HepG2 (cell line): ENCODE data around the gene PLXND1. TPM values are rescaled to one million over a fixed set of nuclear protein-coding genes. Genes with fewer than 3 reads are reported as not detected.
"Not testable (repeated sequence)": the region's sequence is repeated elsewhere in the genome, so short reads cannot be mapped to it uniquely, and the experiment has no call there.

Source experiments
- ATAC-seq: fragments of 200-7000 bp; cut with Tn5 transposase; 3 replicates; pipeline ENCODE4 v1.9.1; 2020; ENCODE audit warnings: mild to moderate bottlenecking, moderate library complexity
- BruUV-seq: library from RNA; stranded (reverse); fragments of 400-500 nt; replicated peaks from 2 replicates; lab custom pipeline; 2021; lab: Mats Ljungman, UMichigan
- CTCF ChIA-PET: fragments of 300-600 bp; formaldehyde crosslinking; extraction: SDS; loops from one replicate; lab custom pipeline; 2021; ENCODE audit warnings: low total read pairs, inconsistent platforms, low intra/inter-chr PET ratio; lab: Yijun Ruan, JAX
- POLR2A ChIA-PET: fragments of 350-600 bp; sonication (Branson Sonifier 250); formaldehyde crosslinking; loops from one replicate; lab custom pipeline; 2020; ENCODE audit warnings: antibody characterized with exemption, inconsistent platforms; lab: Yijun Ruan, JAX
- DNase-seq: peaks from one replicate; pipeline ENCODE4 v3.0.0-alpha.2; 2015; ENCODE audit warnings: low spot score
- FAIRE-seq: peaks from 3 replicates; lab custom pipeline; 2011; peaks lifted over from hg19 to GRCh38; lab: Jason Lieb, UNC
- H2AFZ ChIP-seq: one replicate; pipeline ENCODE4 v1.6.1; 2011; ENCODE audit warnings: low read length, inconsistent platforms
- H3K27ac ChIP-seq: fragments of 300-600 bp; 3 replicates; pipeline ENCODE4 v1.8.0; 2011; ENCODE audit warnings: mixed run types, mild to moderate bottlenecking, mixed read lengths, low read length, inconsistent platforms; ENCODE audit not compliant: insufficient read depth; ENCODE audit errors: extremely low read length
- H3K27me3 ChIP-seq, 2 experiments: fragments of 200-600 bp in 1 of 2; 2 replicates in 1 of 2; 3 replicates in 1 of 2; pipeline versions ENCODE4 v1.6.0 to v1.8.0; 2011; ENCODE audit warnings: low read length in 2 of 2, mild to moderate bottlenecking in 2 of 2, moderate library complexity in 2 of 2, inconsistent platforms in 1 of 2; ENCODE audit not compliant: insufficient read depth in 2 of 2, control insufficient read depth in 1 of 2
- H3K36me3 ChIP-seq, 2 experiments: fragments of 200-600 bp in 1 of 2; replicated peaks in 1 of 2; 2 replicates in 1 of 2; 3 replicates in 1 of 2; pipeline versions ENCODE4 v1.5.1 to v1.8.0; 2011; ENCODE audit warnings: low read length in 2 of 2, inconsistent platforms in 1 of 2; ENCODE audit not compliant: insufficient read depth in 2 of 2, control insufficient read depth in 1 of 2
- H3K4me1 ChIP-seq: 2 replicates; pipeline ENCODE4 v1.5.1; 2012; ENCODE audit warnings: low read length, inconsistent platforms; ENCODE audit not compliant: insufficient read depth
- H3K4me2 ChIP-seq: 2 replicates; pipeline ENCODE4 v1.6.0; 2011; ENCODE audit warnings: low read depth, low read length, inconsistent platforms
- H3K4me3 ChIP-seq, 3 experiments: fragments of 200-600 bp in 1 of 3; sonication (generic), shearing (Covaris generic) in 1 of 3; replicated peaks in 1 of 3; 2 replicates each; pipeline ENCODE4 v1.5.1; 2011 to 2016; ENCODE audit warnings: low read length in 3 of 3, inconsistent platforms in 2 of 3, low read depth in 2 of 3, mild to moderate bottlenecking in 2 of 3, control low read depth in 1 of 3, mixed read lengths in 1 of 3; ENCODE audit not compliant: insufficient read depth in 1 of 3
- H3K79me2 ChIP-seq: one replicate; pipeline ENCODE4 v1.6.1; 2011; ENCODE audit warnings: low read length, inconsistent platforms; ENCODE audit not compliant: insufficient read depth
- H3K9ac ChIP-seq: 2 replicates; pipeline ENCODE4 v1.6.0; 2011; ENCODE audit warnings: mild to moderate bottlenecking, low read depth, low read length, inconsistent platforms; ENCODE audit not compliant: insufficient read depth
- H3K9me3 ChIP-seq: 2 replicates; pipeline ENCODE4 v1.5.1; 2012; ENCODE audit warnings: mild to moderate bottlenecking, low read length
- H4K20me1 ChIP-seq: 2 replicates; pipeline ENCODE4 v1.6.0; 2011; ENCODE audit warnings: inconsistent platforms, mild to moderate bottlenecking, low read length, moderate library complexity; ENCODE audit not compliant: insufficient read depth
- DPF2 ChIP-seq: sonication (generic); formaldehyde crosslinking; IDR thresholded peaks from 2 replicates; pipeline ENCODE4 v1.4.0; 2020; ENCODE audit warnings: mild to moderate bottlenecking, low read depth, missing genetic modification reagents, borderline replicate concordance
- MTA1 ChIP-seq: sonication (generic); formaldehyde crosslinking; IDR thresholded peaks from 2 replicates; pipeline ENCODE4 v1.4.0; 2020; ENCODE audit warnings: missing genetic modification reagents, mild to moderate bottlenecking, borderline replicate concordance
- SOX6 ChIP-seq, 2 experiments: fragments of 450-650 bp in 1 of 2; sonication (generic) in 1 of 2; formaldehyde crosslinking in 1 of 2; IDR thresholded peaks; 2 replicates each; pipeline versions ENCODE4 v1.4.0 to v1.6.1; 2017 to 2020; ENCODE audit warnings: antibody characterized with exemption in 1 of 2, mild to moderate bottlenecking in 1 of 2, missing genetic modification reagents in 1 of 2
- ZBTB7A ChIP-seq: sonication (generic); formaldehyde crosslinking; IDR thresholded peaks from 2 replicates; pipeline ENCODE4 v1.8.0; 2022; ENCODE audit warnings: mild to moderate bottlenecking, missing genetic modification reagents
- ZSCAN22 ChIP-seq: sonication (generic); formaldehyde crosslinking; IDR thresholded peaks from 2 replicates; pipeline ENCODE4 v1.4.0; 2020; ENCODE audit warnings: mild to moderate bottlenecking, missing genetic modification reagents
- WGBS: methylation state at CpG from one replicate; pipeline ENCODE4 v1.1.6; 2017; ENCODE audit warnings: low lambda C conversion rate; 5-methylcytosine and 5-hydroxymethylcytosine counted together
- in situ Hi-C: cut with HindIII; loops from 2 replicates; pipeline ENCODE4 v1.10.0; 2017; ENCODE audit warnings: low pct_unique_long_range_greater_than_20kb; ENCODE audit not compliant: extremely low pct_ligation_motif_present
- intact Hi-C: fragments of 100-400 bp; cut with micrococcal nuclease; formaldehyde crosslinking; loops from one replicate; pipeline ENCODE4 v1.10.0; 2022; ENCODE audit not compliant: unreplicated experiment
- polyA plus RNA-seq, 8 experiments: library from polyadenylated mRNA; depleted of rRNA in 3 of 8; stranded (reverse) in 7 of 8; unstranded in 1 of 8; fragments of >200 nt; fragmentation: Illumina TruSeq in 4 of 8; extraction: Trizol in 4 of 8; gene quantifications; 2 replicates each; pipeline versions ENCODE4 v1.2.1 to v1.2.3, GENCODE V29; 2011 to 2016; ENCODE audit warnings: low read depth in 4 of 8, missing spikeins in 1 of 8, mixed read lengths in 1 of 8; ENCODE audit not compliant: insufficient read depth in 1 of 8
- total RNA-seq, 5 experiments: library from RNA; depleted of rRNA; stranded (reverse); fragments of >200 nt; fragmentation: Illumina TruSeq; extraction: Trizol; gene quantifications; 2 replicates each; pipeline ENCODE4 v1.2.3, GENCODE V29; 2016; ENCODE audit warnings: low read depth in 1 of 5
- TF ChIP-seq, protein P1 (sequence below): sonication (generic); formaldehyde crosslinking; IDR thresholded peaks from 2 replicates; pipeline ENCODE4 v1.9.0; 2021; ENCODE audit warnings: mild to moderate bottlenecking, missing genetic modification reagents
- TF ChIP-seq, protein P2 (sequence below): sonication (generic); formaldehyde crosslinking; IDR thresholded peaks from 2 replicates; pipeline ENCODE4 v1.9.0; 2022; ENCODE audit warnings: low read depth, missing genetic modification reagents
- TF ChIP-seq, protein P3 (sequence below): sonication (generic); formaldehyde crosslinking; IDR thresholded peaks from 2 replicates; pipeline ENCODE4 v1.5.1; 2020; ENCODE audit warnings: mild to moderate bottlenecking, missing genetic modification reagents, moderate library complexity

The PLXND1 gene
- total and polyA plus RNA-seq, 2 of the 13 experiments (the other 11 are each of a cell fraction or from before 2014, with no cell fraction given) = 15.9 to 42.0 TPM

GRCh38 chr3:129515821-129516432 lies 90.5 kb downstream of the PLXND1 start:
- H3K79me2 ChIP-seq; H2AFZ ChIP-seq; POLR2A ChIA-PET; H3K36me3 ChIP-seq; H3K4me3 ChIP-seq; BruUV-seq; H4K20me1 ChIP-seq; H3K27me3 ChIP-seq; in situ Hi-C loops; FAIRE-seq; intact Hi-C loops; CTCF ChIA-PET; H3K9ac ChIP-seq; H3K9me3 ChIP-seq; TF ChIP-seq SOX6 (IDR thresholded peaks at IDR 0.05): not testable (repeated sequence)
- peaks cover 48% of the 10 kb centered on the region for H3K4me1 ChIP-seq
- WGBS = 94% methylated on average over 3 of the region's 7 CpGs
- 0 out of 2 replicates have a peak overlapping the region, but pooled peaks have one; percentile 27 for H3K4me2 ChIP-seq
- DNase-seq = peak; percentile 28
- H3K27ac ChIP-seq = peak overlapping the region; percentile 55
- ATAC-seq = peak; percentile 17; the same call in 2 of the 3 replicates
- TF ChIP-seq, protein P1, sequence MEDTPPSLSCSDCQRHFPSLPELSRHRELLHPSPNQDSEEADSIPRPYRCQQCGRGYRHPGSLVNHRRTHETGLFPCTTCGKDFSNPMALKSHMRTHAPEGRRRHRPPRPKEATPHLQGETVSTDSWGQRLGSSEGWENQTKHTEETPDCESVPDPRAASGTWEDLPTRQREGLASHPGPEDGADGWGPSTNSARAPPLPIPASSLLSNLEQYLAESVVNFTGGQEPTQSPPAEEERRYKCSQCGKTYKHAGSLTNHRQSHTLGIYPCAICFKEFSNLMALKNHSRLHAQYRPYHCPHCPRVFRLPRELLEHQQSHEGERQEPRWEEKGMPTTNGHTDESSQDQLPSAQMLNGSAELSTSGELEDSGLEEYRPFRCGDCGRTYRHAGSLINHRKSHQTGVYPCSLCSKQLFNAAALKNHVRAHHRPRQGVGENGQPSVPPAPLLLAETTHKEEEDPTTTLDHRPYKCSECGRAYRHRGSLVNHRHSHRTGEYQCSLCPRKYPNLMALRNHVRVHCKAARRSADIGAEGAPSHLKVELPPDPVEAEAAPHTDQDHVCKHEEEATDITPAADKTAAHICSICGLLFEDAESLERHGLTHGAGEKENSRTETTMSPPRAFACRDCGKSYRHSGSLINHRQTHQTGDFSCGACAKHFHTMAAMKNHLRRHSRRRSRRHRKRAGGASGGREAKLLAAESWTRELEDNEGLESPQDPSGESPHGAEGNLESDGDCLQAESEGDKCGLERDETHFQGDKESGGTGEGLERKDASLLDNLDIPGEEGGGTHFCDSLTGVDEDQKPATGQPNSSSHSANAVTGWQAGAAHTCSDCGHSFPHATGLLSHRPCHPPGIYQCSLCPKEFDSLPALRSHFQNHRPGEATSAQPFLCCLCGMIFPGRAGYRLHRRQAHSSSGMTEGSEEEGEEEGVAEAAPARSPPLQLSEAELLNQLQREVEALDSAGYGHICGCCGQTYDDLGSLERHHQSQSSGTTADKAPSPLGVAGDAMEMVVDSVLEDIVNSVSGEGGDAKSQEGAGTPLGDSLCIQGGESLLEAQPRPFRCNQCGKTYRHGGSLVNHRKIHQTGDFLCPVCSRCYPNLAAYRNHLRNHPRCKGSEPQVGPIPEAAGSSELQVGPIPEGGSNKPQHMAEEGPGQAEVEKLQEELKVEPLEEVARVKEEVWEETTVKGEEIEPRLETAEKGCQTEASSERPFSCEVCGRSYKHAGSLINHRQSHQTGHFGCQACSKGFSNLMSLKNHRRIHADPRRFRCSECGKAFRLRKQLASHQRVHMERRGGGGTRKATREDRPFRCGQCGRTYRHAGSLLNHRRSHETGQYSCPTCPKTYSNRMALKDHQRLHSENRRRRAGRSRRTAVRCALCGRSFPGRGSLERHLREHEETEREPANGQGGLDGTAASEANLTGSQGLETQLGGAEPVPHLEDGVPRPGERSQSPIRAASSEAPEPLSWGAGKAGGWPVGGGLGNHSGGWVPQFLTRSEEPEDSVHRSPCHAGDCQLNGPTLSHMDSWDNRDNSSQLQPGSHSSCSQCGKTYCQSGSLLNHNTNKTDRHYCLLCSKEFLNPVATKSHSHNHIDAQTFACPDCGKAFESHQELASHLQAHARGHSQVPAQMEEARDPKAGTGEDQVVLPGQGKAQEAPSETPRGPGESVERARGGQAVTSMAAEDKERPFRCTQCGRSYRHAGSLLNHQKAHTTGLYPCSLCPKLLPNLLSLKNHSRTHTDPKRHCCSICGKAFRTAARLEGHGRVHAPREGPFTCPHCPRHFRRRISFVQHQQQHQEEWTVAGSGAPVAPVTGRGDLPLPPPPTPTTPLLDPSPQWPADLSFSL (CRISPR knock-in tag) = peak; percentile 83
- TF ChIP-seq, protein P2, sequence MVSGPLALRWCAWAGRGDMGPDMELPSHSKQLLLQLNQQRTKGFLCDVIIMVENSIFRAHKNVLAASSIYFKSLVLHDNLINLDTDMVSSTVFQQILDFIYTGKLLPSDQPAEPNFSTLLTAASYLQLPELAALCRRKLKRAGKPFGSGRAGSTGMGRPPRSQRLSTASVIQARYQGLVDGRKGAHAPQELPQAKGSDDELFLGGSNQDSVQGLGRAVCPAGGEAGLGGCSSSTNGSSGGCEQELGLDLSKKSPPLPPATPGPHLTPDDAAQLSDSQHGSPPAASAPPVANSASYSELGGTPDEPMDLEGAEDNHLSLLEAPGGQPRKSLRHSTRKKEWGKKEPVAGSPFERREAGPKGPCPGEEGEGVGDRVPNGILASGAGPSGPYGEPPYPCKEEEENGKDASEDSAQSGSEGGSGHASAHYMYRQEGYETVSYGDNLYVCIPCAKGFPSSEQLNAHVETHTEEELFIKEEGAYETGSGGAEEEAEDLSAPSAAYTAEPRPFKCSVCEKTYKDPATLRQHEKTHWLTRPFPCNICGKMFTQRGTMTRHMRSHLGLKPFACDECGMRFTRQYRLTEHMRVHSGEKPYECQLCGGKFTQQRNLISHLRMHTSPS (CRISPR knock-in tag) = 0 out of 2 replicates have a peak, but pooled peaks have one; percentile 32
- TF ChIP-seq DPF2 (CRISPR knock-in tag) (peak; percentile 15; the same call in 1 of the 2 replicates), ZBTB7A (CRISPR knock-in tag) (peak; percentile 56; the same call in 1 of the 2 replicates), SOX6 (CRISPR knock-in tag; IDR thresholded peaks at IDR 0.05) (0 out of 2 replicates have a peak, but pooled peaks have one; percentile 27), MTA1 (CRISPR knock-in tag) (0 out of 2 replicates have a peak, but pooled peaks have one; percentile 6), ZSCAN22 (peak; percentile 82; the same call in 1 of the 2 replicates)
- TF ChIP-seq, protein P3, sequence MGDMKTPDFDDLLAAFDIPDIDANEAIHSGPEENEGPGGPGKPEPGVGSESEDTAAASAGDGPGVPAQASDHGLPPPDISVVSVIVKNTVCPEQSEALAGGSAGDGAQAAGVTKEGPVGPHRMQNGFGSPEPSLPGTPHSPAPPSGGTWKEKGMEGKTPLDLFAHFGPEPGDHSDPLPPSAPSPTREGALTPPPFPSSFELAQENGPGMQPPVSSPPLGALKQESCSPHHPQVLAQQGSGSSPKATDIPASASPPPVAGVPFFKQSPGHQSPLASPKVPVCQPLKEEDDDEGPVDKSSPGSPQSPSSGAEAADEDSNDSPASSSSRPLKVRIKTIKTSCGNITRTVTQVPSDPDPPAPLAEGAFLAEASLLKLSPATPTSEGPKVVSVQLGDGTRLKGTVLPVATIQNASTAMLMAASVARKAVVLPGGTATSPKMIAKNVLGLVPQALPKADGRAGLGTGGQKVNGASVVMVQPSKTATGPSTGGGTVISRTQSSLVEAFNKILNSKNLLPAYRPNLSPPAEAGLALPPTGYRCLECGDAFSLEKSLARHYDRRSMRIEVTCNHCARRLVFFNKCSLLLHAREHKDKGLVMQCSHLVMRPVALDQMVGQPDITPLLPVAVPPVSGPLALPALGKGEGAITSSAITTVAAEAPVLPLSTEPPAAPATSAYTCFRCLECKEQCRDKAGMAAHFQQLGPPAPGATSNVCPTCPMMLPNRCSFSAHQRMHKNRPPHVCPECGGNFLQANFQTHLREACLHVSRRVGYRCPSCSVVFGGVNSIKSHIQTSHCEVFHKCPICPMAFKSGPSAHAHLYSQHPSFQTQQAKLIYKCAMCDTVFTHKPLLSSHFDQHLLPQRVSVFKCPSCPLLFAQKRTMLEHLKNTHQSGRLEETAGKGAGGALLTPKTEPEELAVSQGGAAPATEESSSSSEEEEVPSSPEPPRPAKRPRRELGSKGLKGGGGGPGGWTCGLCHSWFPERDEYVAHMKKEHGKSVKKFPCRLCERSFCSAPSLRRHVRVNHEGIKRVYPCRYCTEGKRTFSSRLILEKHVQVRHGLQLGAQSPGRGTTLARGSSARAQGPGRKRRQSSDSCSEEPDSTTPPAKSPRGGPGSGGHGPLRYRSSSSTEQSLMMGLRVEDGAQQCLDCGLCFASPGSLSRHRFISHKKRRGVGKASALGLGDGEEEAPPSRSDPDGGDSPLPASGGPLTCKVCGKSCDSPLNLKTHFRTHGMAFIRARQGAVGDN (CRISPR knock-in tag) = peak; percentile 28; the same call in 1 of the 2 replicates
